ENCODE data around the gene RAB3GAP2.
"Not testable (repeated sequence)": the region's sequence is repeated elsewhere in the genome, so short reads cannot be mapped to it uniquely, and the experiment has no call there.

RAB3GAP2 gene

DNA sequence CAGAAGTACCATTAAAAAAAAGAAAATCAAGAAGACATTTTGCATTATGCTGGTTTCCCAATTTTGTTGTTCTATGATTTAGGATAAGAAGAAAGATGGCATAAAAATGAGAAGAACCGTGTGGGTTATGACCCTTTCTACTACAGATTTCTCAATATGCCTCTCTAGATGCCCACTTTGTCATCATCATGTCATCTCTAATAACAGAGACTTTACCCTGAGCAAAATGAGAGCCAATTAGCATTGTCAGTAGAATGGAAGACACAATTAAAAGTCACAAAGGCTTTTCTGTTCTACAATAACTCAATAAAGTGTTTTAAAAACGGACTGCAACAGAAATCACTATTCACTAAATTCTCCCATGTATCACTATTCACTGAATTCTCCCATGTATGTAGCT, 85.5 kb downstream of the RAB3GAP2 start:
- H3K4me3 ChIP-seq (ENCODE audit: low read depth, low read length) = no peak overlapping the region
- TF ChIP-seq POLR2A (IDR thresholded peaks at IDR 0.05; ENCODE audit: extremely low read depth, insufficient read length) (no peak), MYC (IDR thresholded peaks at IDR 0.05; ENCODE audit: low read depth, low read length) (no peak)
- TF ChIP-seq, protein P1, sequence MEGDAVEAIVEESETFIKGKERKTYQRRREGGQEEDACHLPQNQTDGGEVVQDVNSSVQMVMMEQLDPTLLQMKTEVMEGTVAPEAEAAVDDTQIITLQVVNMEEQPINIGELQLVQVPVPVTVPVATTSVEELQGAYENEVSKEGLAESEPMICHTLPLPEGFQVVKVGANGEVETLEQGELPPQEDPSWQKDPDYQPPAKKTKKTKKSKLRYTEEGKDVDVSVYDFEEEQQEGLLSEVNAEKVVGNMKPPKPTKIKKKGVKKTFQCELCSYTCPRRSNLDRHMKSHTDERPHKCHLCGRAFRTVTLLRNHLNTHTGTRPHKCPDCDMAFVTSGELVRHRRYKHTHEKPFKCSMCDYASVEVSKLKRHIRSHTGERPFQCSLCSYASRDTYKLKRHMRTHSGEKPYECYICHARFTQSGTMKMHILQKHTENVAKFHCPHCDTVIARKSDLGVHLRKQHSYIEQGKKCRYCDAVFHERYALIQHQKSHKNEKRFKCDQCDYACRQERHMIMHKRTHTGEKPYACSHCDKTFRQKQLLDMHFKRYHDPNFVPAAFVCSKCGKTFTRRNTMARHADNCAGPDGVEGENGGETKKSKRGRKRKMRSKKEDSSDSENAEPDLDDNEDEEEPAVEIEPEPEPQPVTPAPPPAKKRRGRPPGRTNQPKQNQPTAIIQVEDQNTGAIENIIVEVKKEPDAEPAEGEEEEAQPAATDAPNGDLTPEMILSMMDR (IDR thresholded peaks at IDR 0.05; ENCODE audit: low read depth, low read length) = no peak
- TF ChIP-seq, protein P2, sequence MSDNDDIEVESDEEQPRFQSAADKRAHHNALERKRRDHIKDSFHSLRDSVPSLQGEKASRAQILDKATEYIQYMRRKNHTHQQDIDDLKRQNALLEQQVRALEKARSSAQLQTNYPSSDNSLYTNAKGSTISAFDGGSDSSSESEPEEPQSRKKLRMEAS (IDR thresholded peaks at IDR 0.05; ENCODE audit: low read depth, low read length) = no peak
- DNase-seq (ENCODE audit: low read depth) = no peak

DNA sequence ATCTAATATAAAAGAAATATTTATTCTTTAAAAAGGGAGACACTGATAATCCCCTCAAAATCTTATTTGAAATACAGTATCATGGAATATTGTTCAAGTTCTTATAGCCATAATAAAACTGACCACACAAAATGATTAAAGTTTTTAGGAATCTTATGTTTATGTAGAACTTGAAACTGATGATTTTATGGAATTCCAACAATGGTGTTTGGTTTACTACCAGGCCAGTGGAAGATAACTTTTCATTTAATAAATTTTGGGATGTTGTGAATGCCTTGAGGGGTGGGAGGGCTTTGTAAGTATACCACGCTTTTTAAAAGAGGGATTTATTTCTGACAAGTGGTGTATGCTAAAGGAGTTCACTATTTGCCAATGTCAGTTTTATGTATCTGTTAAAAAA, 87.7 kb downstream of the RAB3GAP2 start:
- TF ChIP-seq, protein P2 (IDR thresholded peaks at IDR 0.05; ENCODE audit: low read depth, low read length) = no peak
- no peak overlapping the region for H3K4me3 ChIP-seq (ENCODE audit: low read depth, low read length)
- no peak for DNase-seq (ENCODE audit: low read depth)

DNA sequence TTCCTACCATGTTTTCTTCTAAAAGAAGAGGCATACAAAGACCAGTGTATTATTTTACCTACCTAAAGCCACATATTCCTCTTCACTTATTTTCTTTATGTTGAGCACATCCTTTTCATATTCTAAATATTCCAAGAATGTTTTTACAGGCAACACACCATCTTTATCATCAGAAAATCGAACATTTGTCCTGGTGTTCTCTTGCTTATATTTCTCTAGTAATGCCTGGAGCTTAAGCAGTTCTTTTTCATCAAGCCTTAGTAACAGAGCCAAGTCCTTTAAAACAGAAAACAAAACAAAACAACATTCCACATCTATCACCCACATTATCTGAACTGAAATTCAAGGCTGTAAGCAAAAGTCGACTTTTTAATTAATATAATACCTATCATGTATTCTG, 89.6 kb downstream of the RAB3GAP2 start:
- TF ChIP-seq, protein P2 (IDR thresholded peaks at IDR 0.05; ENCODE audit: low read depth, low read length) = no peak
- TF ChIP-seq POLR2A (IDR thresholded peaks at IDR 0.05; ENCODE audit: extremely low read depth, insufficient read length) = no peak
- TF ChIP-seq, protein P1 (IDR thresholded peaks at IDR 0.05; ENCODE audit: low read depth, low read length) = no peak
- no peak for TF ChIP-seq MYC (IDR thresholded peaks at IDR 0.05; ENCODE audit: low read depth, low read length)
- no peak for DNase-seq (ENCODE audit: low read depth)
- H3K4me3 ChIP-seq (ENCODE audit: low read depth, low read length) = no peak overlapping the region

DNA sequence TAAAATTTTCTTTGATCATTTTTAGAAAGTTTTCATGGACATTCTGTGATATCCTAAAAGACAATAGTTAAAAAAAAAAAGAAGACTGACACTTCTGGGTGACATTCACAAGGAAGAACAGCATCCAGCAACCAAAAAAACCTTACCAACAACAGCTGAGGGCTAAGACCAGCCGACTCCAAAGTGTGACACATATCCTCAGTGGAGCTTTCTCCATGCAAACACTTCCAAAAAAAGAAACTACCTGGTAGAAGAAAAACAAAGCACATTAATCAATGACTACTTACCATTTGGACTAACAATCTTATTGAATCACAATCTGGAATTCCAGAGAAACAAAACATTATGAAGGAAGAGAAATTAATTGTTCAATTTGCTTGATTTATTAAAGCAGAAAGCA, 90.1 kb downstream of the RAB3GAP2 start:
- no peak for DNase-seq (ENCODE audit: low read depth)
- TF ChIP-seq, protein P1 (IDR thresholded peaks at IDR 0.05; ENCODE audit: low read depth, low read length) = no peak
- TF ChIP-seq POLR2A (IDR thresholded peaks at IDR 0.05; ENCODE audit: extremely low read depth, insufficient read length) (no peak), MYC (IDR thresholded peaks at IDR 0.05; ENCODE audit: low read depth, low read length) (no peak)
- TF ChIP-seq, protein P2 (IDR thresholded peaks at IDR 0.05; ENCODE audit: low read depth, low read length) = no peak
- H3K4me3 ChIP-seq (ENCODE audit: low read depth, low read length) = no peak overlapping the region

DNA sequence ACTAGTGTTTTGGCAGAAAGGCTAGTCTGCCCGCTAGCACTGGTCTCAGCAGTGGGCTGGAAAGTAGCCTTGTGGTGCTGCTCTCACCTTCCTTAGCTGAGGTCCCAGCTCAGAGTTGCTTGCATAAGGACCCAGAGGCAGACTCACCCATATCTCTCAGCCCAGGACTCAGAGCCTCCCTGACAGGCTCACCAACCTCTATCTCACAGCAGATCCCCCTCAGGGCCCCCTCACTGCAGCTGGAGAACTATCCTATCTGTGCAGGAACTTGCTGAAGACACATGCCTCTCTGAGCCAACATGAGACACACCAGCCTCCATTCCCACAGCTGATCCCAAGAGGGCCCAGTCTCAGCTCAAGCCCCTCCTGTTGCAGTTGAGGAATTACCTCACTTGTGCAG, 95.7 kb downstream of the RAB3GAP2 start:
- H3K4me3 ChIP-seq (ENCODE audit: low read depth, low read length) = no peak overlapping the region
- no peak for DNase-seq (ENCODE audit: low read depth)
- no peak for TF ChIP-seq MYC (IDR thresholded peaks at IDR 0.05; ENCODE audit: low read depth, low read length)
- TF ChIP-seq POLR2A (IDR thresholded peaks at IDR 0.05; ENCODE audit: extremely low read depth, insufficient read length) = no peak
- TF ChIP-seq, protein P1 (IDR thresholded peaks at IDR 0.05; ENCODE audit: low read depth, low read length) = no peak
- TF ChIP-seq, protein P2 (IDR thresholded peaks at IDR 0.05; ENCODE audit: low read depth, low read length) = no peak

DNA sequence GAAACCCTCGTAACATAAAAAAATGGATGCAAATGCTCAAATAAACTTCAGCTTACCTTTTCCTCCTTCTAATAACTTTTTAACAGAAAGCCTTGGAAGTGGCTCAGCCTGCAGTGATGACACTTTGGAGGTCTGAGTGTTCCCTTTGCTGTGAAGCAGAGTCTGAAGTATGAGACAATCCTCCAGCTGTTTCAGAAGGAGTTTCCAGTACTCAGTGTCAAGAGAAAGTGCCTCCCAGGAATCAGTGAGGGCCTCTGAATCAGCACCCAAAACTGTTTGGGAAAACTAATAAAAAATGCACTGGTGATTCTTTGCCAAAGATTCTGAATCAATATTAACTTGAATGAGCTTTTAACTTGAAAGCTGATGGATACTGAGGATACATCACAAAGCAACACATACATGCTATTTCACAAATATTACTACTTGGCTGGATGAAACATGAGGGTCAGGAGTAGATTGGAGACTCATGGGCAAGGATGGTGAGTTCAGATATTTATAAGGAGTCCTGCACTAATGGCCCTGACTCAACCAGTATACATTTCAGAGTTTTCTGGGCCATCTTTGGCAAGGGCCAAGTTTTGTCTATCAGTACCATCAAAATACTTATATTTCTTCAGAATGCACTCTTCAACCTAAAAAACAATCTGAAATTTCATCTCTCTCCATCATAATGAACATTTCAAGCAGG, 101.3 kb downstream of the RAB3GAP2 start:
- TF ChIP-seq, protein P2 (IDR thresholded peaks at IDR 0.05; ENCODE audit: low read depth, low read length) = no peak
- TF ChIP-seq MYC (IDR thresholded peaks at IDR 0.05; ENCODE audit: low read depth, low read length) (no peak), POLR2A (IDR thresholded peaks at IDR 0.05; ENCODE audit: extremely low read depth, insufficient read length) (no peak)
- TF ChIP-seq, protein P1 (IDR thresholded peaks at IDR 0.05; ENCODE audit: low read depth, low read length) = no peak
- H3K4me3 ChIP-seq (ENCODE audit: low read depth, low read length) = no peak overlapping the region
- no peak for DNase-seq (ENCODE audit: low read depth)

DNA sequence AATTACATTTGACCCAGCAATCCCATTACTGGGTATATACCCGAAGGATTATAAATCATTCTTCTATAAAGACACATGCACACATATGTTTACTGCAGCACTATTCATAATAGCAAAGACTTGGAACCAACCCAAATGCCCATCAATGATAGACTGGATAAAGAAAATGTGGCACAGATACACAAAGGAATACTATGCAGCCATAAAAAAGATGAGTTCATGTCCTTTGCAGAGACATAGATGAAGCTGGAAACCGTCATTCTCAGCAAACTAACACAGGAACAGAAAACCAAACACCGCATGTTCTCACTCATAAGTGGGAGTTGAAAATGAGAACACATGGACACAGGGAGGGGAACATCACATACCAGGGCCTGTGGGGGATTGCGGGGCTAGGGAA, 102.4 kb downstream of the RAB3GAP2 start:
- not testable (repeated sequence) for H3K4me3 ChIP-seq (ENCODE audit: low read depth, low read length)

More for the DNA sequence above, 102.4 kb downstream of the RAB3GAP2 start:
- not testable (repeated sequence) for DNase-seq (ENCODE audit: low read depth)

Measured in NB4 (cell line).